ENCODE data around the gene FANCC. TPM values are rescaled to one million over a fixed set of nuclear protein-coding genes. Genes with fewer than 3 reads are reported as not detected.
"Not testable (repeated sequence)": the region's sequence is repeated elsewhere in the genome, so short reads cannot be mapped to it uniquely, and the experiment has no call there.

The FANCC gene
- total RNA-seq, 1 donor from 2014 or later, result 18.7 TPM

- peaks cover 6% of the 10 kb centered on the region for H3K9me3 Mint-ChIP-seq
These were observed 87.5 kb downstream of the FANCC start for GRCh38 chr9:95230046-95230445.

GRCh38 chr9:95229230-95229915 lies 88.1 kb downstream of the FANCC start:
- peaks cover 6% of the 10 kb centered on the region for H3K9me3 Mint-ChIP-seq

More at GRCh38 chr9:95230046-95230445, 87.5 kb downstream of the FANCC start:
- no peak for DNase-seq (ENCODE audit: low spot score)
- Mint-ChIP-seq H3K27ac (no peak overlapping the region), H3K36me3 (ENCODE audit: low read depth) (peaks cover 7% of the 10 kb centered on the region), H3K4me1 (ENCODE audit: low read depth) (no peaks in the 10 kb centered on the region), H3K4me3 (no peak overlapping the region), H3K27me3 (ENCODE audit: insufficient read depth) (no peaks in the 10 kb centered on the region)
- intact Hi-C loops (cut with micrococcal nuclease), result no loop called here

GRCh38 chr9:95226921-95227320 lies 90.6 kb downstream of the FANCC start:
- Mint-ChIP-seq H3K4me1 (ENCODE audit: low read depth) (no peaks in the 10 kb centered on the region), H3K4me3 (no peak overlapping the region), H3K36me3 (ENCODE audit: low read depth) (peaks cover 5% of the 10 kb centered on the region), H3K27ac (no peak overlapping the region), H3K9me3 (peaks cover 3% of the 10 kb centered on the region), H3K27me3 (ENCODE audit: insufficient read depth) (no peaks in the 10 kb centered on the region)
- no peak for DNase-seq (ENCODE audit: low spot score)
- intact Hi-C loops (cut with micrococcal nuclease), result no loop called here

More at GRCh38 chr9:95229230-95229915, 88.1 kb downstream of the FANCC start:
- DNase-seq (ENCODE audit: low spot score), result no peak
- intact Hi-C loops (cut with micrococcal nuclease), result no loop called here
- Mint-ChIP-seq H3K4me3 (no peak overlapping the region), H3K27ac (no peak overlapping the region), H3K4me1 (ENCODE audit: low read depth) (no peaks in the 10 kb centered on the region), H3K27me3 (ENCODE audit: insufficient read depth) (no peaks in the 10 kb centered on the region), H3K36me3 (ENCODE audit: low read depth) (peaks cover 5% of the 10 kb centered on the region)

- H3K27ac Mint-ChIP-seq, result no peak overlapping the region
- H3K4me3 Mint-ChIP-seq, result no peak overlapping the region
- peaks cover 3% of the 10 kb centered on the region for H3K36me3 Mint-ChIP-seq (ENCODE audit: low read depth)
- no peaks in the 10 kb centered on the region for H3K4me1 Mint-ChIP-seq (ENCODE audit: low read depth)
- H3K9me3 Mint-ChIP-seq, result peaks cover 3% of the 10 kb centered on the region
- no peak for DNase-seq (ENCODE audit: low spot score)
- H3K27me3 Mint-ChIP-seq (ENCODE audit: insufficient read depth), result no peaks in the 10 kb centered on the region
- intact Hi-C loops (cut with micrococcal nuclease), result no loop called here
These were observed 91.8 kb downstream of the FANCC start for GRCh38 chr9:95225726-95226106.

GRCh38 chr9:95225076-95225725 lies 92.3 kb downstream of the FANCC start:
- H3K36me3 Mint-ChIP-seq (ENCODE audit: low read depth), result peaks cover 3% of the 10 kb centered on the region
- no peaks in the 10 kb centered on the region for H3K27me3 Mint-ChIP-seq (ENCODE audit: insufficient read depth)
- H3K9me3 Mint-ChIP-seq, result no peaks in the 10 kb centered on the region
- intact Hi-C loops (cut with micrococcal nuclease), result no loop called here
- no peak for DNase-seq (ENCODE audit: low spot score)
- no peak overlapping the region for H3K4me3 Mint-ChIP-seq
- H3K27ac Mint-ChIP-seq, result no peak overlapping the region
- no peaks in the 10 kb centered on the region for H3K4me1 Mint-ChIP-seq (ENCODE audit: low read depth)

- Mint-ChIP-seq H3K4me3 (no peak overlapping the region), H3K9me3 (no peaks in the 10 kb centered on the region), H3K27me3 (ENCODE audit: insufficient read depth) (no peaks in the 10 kb centered on the region), H3K27ac (no peak overlapping the region), H3K4me1 (ENCODE audit: low read depth) (no peaks in the 10 kb centered on the region), H3K36me3 (ENCODE audit: low read depth) (peaks cover 5% of the 10 kb centered on the region)
- intact Hi-C loops (cut with micrococcal nuclease), result no loop called here
- DNase-seq (ENCODE audit: low spot score), result no peak
These were observed 93.0 kb downstream of the FANCC start for GRCh38 chr9:95224376-95225019.

GRCh38 chr9:95220352-95220751 lies 97.2 kb downstream of the FANCC start:
- H3K36me3 Mint-ChIP-seq (ENCODE audit: low read depth); H3K4me3 Mint-ChIP-seq; H3K27me3 Mint-ChIP-seq (ENCODE audit: insufficient read depth); H3K27ac Mint-ChIP-seq; H3K9me3 Mint-ChIP-seq; H3K4me1 Mint-ChIP-seq (ENCODE audit: low read depth); intact Hi-C loops (cut with micrococcal nuclease); DNase-seq (ENCODE audit: low spot score): not testable (repeated sequence)

GRCh38 chr9:95218773-95219172 lies 98.7 kb downstream of the FANCC start:
- H3K36me3 Mint-ChIP-seq (ENCODE audit: low read depth), result peaks cover 2% of the 10 kb centered on the region
- intact Hi-C loops (cut with micrococcal nuclease), result no loop called here

GRCh38 chr9:95217936-95218335 lies 99.6 kb downstream of the FANCC start:
- H3K4me1 Mint-ChIP-seq (ENCODE audit: low read depth), result no peaks in the 10 kb centered on the region
- H3K27ac Mint-ChIP-seq, result no peak overlapping the region
- no peaks in the 10 kb centered on the region for H3K9me3 Mint-ChIP-seq
- intact Hi-C loops (cut with micrococcal nuclease), result no loop called here
- no peak overlapping the region for H3K4me3 Mint-ChIP-seq
- peaks cover 2% of the 10 kb centered on the region for H3K36me3 Mint-ChIP-seq (ENCODE audit: low read depth)
- no peaks in the 10 kb centered on the region for H3K27me3 Mint-ChIP-seq (ENCODE audit: insufficient read depth)
- DNase-seq (ENCODE audit: low spot score), result no peak

More at GRCh38 chr9:95218773-95219172, 98.7 kb downstream of the FANCC start:
- no peak overlapping the region for H3K27ac Mint-ChIP-seq
- no peak overlapping the region for H3K4me3 Mint-ChIP-seq
- H3K27me3 Mint-ChIP-seq (ENCODE audit: insufficient read depth), result no peaks in the 10 kb centered on the region
- DNase-seq (ENCODE audit: low spot score), result no peak
- no peaks in the 10 kb centered on the region for H3K9me3 Mint-ChIP-seq
- H3K4me1 Mint-ChIP-seq (ENCODE audit: low read depth), result no peaks in the 10 kb centered on the region

GRCh38 chr9:95215336-95215898 lies 102.1 kb downstream of the FANCC start:
- no peak overlapping the region for H3K4me3 Mint-ChIP-seq
- H3K36me3 Mint-ChIP-seq (ENCODE audit: low read depth), result peaks cover 2% of the 10 kb centered on the region
- H3K27ac Mint-ChIP-seq, result peak overlapping the region; percentile 3
- H3K4me1 Mint-ChIP-seq (ENCODE audit: low read depth), result peaks cover 8% of the 10 kb centered on the region
- intact Hi-C loops (cut with micrococcal nuclease), result no loop called here
- DNase-seq (ENCODE audit: low spot score), result no peak
- H3K9me3 Mint-ChIP-seq, result no peaks in the 10 kb centered on the region
- no peaks in the 10 kb centered on the region for H3K27me3 Mint-ChIP-seq (ENCODE audit: insufficient read depth)

GRCh38 chr9:95213117-95213516 lies 104.4 kb downstream of the FANCC start:
- Mint-ChIP-seq H3K9me3 (no peaks in the 10 kb centered on the region), H3K4me1 (ENCODE audit: low read depth) (peaks cover 8% of the 10 kb centered on the region), H3K4me3 (no peak overlapping the region), H3K27ac (no peak overlapping the region), H3K36me3 (ENCODE audit: low read depth) (no peaks in the 10 kb centered on the region), H3K27me3 (ENCODE audit: insufficient read depth) (no peaks in the 10 kb centered on the region)
- intact Hi-C loops (cut with micrococcal nuclease), result no loop called here
- DNase-seq (ENCODE audit: low spot score), result no peak

- Mint-ChIP-seq H3K27ac (no peak overlapping the region), H3K27me3 (ENCODE audit: insufficient read depth) (no peaks in the 10 kb centered on the region), H3K36me3 (ENCODE audit: low read depth) (no peaks in the 10 kb centered on the region), H3K4me3 (no peak overlapping the region), H3K9me3 (no peaks in the 10 kb centered on the region), H3K4me1 (ENCODE audit: low read depth) (peaks cover 8% of the 10 kb centered on the region)
- intact Hi-C loops (cut with micrococcal nuclease), result no loop called here
- no peak for DNase-seq (ENCODE audit: low spot score)
These were observed 106.5 kb downstream of the FANCC start for GRCh38 chr9:95211028-95211427.

GRCh38 chr9:95207403-95207802 lies 110.1 kb downstream of the FANCC start:
- no peak overlapping the region for H3K27ac Mint-ChIP-seq
- intact Hi-C loops (cut with micrococcal nuclease), result no loop called here
- no peak overlapping the region for H3K4me3 Mint-ChIP-seq
- no peaks in the 10 kb centered on the region for H3K27me3 Mint-ChIP-seq (ENCODE audit: insufficient read depth)
- peaks cover 18% of the 10 kb centered on the region for H3K4me1 Mint-ChIP-seq (ENCODE audit: low read depth)
- H3K36me3 Mint-ChIP-seq (ENCODE audit: low read depth), result no peaks in the 10 kb centered on the region
- DNase-seq (ENCODE audit: low spot score), result no peak
- H3K9me3 Mint-ChIP-seq, result no peaks in the 10 kb centered on the region
